Ascending aorta (tissue), 2 donors: ENCODE data around the gene SPEF1. TPM values are rescaled to one million over a fixed set of nuclear protein-coding genes. Genes with fewer than 3 reads are reported as not detected.

Experiments used
- DNase-seq, 2 donors: peaks; one replicate each; pipeline ENCODE4 v3.0.0-alpha.2; 2019; ENCODE audit warnings: low spot score in 2 of 2
- H3K27ac ChIP-seq, 2 donors: fragments of 200-600 bp; sonication (generic); one replicate each; pipeline ENCODE4 v1.5.1; 2016 to 2017; ENCODE audit warnings: mild to moderate bottlenecking in 1 of 2
- H3K27me3 ChIP-seq: fragments of 200-600 bp; sonication (generic); one replicate; pipeline ENCODE4 v1.5.1; 2017
- H3K36me3 ChIP-seq, 2 donors: fragments of 200-600 bp; sonication (generic); one replicate each; pipeline ENCODE4 v1.5.1; 2016
- H3K4me1 ChIP-seq, 2 donors: fragments of 200-600 bp; sonication (generic); one replicate each; pipeline ENCODE4 v1.5.1; 2016 to 2017; ENCODE audit warnings: mild to moderate bottlenecking in 1 of 2
- H3K4me3 ChIP-seq, 2 donors: fragments of 200-600 bp; sonication (generic); one replicate each; pipeline ENCODE4 v1.5.1; 2016 to 2017; ENCODE audit warnings: mild to moderate bottlenecking in 1 of 2
- H3K9me3 ChIP-seq, 2 donors: fragments of 200-600 bp; sonication (generic); one replicate each; pipeline ENCODE4 v1.5.1; 2016
- CTCF ChIP-seq, 3 experiments: fragments of 200-600 bp in 2 of 3; fragments of 450-650 bp in 1 of 3; sonication (generic) in 2 of 3; IDR thresholded peaks; one replicate each; pipeline ENCODE4 v1.5.1; 2016 to 2019; ENCODE audit warnings: antibody characterized with exemption in 3 of 3, mild to moderate bottlenecking in 1 of 3, moderate library complexity in 1 of 3
- intact Hi-C: fragments of 100-400 bp; cut with DNase I; formaldehyde crosslinking; loops from one replicate; pipeline ENCODE4 v1.15.1; 2023
- total RNA-seq: library from RNA; depleted of rRNA; stranded (reverse); fragments of >200 nt; gene quantifications from one replicate; pipeline ENCODE4 v1.1.0, GENCODE V29; 2016

Gene SPEF1
- total RNA-seq, 1 donor from 2014 or later: not detected

GRCh38 chr20:3821996-3822395 is 40.7 kb upstream of the SPEF1 start:
- Histone ChIP-seq H3K36me3 (peaks cover 18 to 33% of the 10 kb centered on the region in 2 donors), H3K4me1 (peaks cover 3 to 16% of the 10 kb centered on the region in 2 donors), H3K27ac (no peak overlapping the region), H3K9me3 (no peaks in the 10 kb centered on the region), H3K4me3 (no peak overlapping the region), H3K27me3 (no peaks in the 10 kb centered on the region)
- intact Hi-C loops: no loop called here
- TF ChIP-seq CTCF (IDR thresholded peaks at IDR 0.05): no peak
- DNase-seq: no peak

GRCh38 chr20:3820901-3821727 is 39.9 kb upstream of the SPEF1 start:
- no peak for TF ChIP-seq CTCF (IDR thresholded peaks at IDR 0.05)
- Histone ChIP-seq H3K27ac (peak overlapping the region; percentile 97), H3K4me1 (peaks cover 3 to 16% of the 10 kb centered on the region in 2 donors), H3K4me3 (peak overlapping the region; percentile 65 to 93), H3K36me3 (peaks cover 16 to 25% of the 10 kb centered on the region in 2 donors), H3K27me3 (no peaks in the 10 kb centered on the region), H3K9me3 (no peaks in the 10 kb centered on the region)
- DNase-seq: no peak
- intact Hi-C loops: loop anchor here (1.0 kb wide), 6 partner anchors 10 to 68 kb away; partner anchors contain the start of genes ADISSP, CENPB, MAVS and PANK2

- DNase-seq: peak; percentile 91 to 99
- no peaks in the 10 kb centered on the region for H3K27me3 ChIP-seq
- H3K4me3 ChIP-seq: peak within 1 kb of the TSS; percentile 65 to 93
- no peaks in the 10 kb centered on the region for H3K9me3 ChIP-seq
- H3K36me3 ChIP-seq: peaks cover 16 to 22% of the 10 kb centered on the region in 2 donors
- TF ChIP-seq CTCF (IDR thresholded peaks at IDR 0.05): peak; percentile 96 to 100 (median 100)
- H3K27ac ChIP-seq: peak within 1 kb of the TSS; percentile 97
- intact Hi-C loops: loop anchor here (1.0 kb wide), 6 partner anchors 9 to 69 kb away; partner anchors contain the start of genes ADISSP, CENPB, MAVS and PANK2
- peaks cover 3 to 16% of the 10 kb centered on the region in 2 donors for H3K4me1 ChIP-seq
Observed at GRCh38 chr20:3820048-3820900, 39.0 kb upstream of the SPEF1 start, which contains the start of gene AP5S1. Gene AP5S1 (plus strand): TSS chr20:3820547. CDS start chr20:3822118, 1,571 bp downstream.

- H3K4me3 ChIP-seq: peak overlapping the region; percentile 65 to 93
- H3K27ac ChIP-seq: peak overlapping the region; percentile 97
- no peak for DNase-seq
- no peak for TF ChIP-seq CTCF (IDR thresholded peaks at IDR 0.05)
- H3K27me3 ChIP-seq: no peaks in the 10 kb centered on the region
- peaks cover 3 to 16% of the 10 kb centered on the region in 2 donors for H3K4me1 ChIP-seq
- H3K9me3 ChIP-seq: no peaks in the 10 kb centered on the region
- H3K36me3 ChIP-seq: peaks cover 12 to 21% of the 10 kb centered on the region in 2 donors
- intact Hi-C loops: loop anchor here (1.0 kb wide), 6 partner anchors 8 to 70 kb away; partner anchors contain the start of genes ADISSP, CENPB, MAVS and PANK2
Observed at GRCh38 chr20:3819411-3820047, 38.3 kb upstream of the SPEF1 start.
